Muscle layer of duodenum (tissue), 2 donors: ENCODE results near the gene HAGHL.

Experiments used
- H3K27ac ChIP-seq: one replicate; pipeline ENCODE4 v1.7.0; 2013; ENCODE audit warnings: mild to moderate bottlenecking, low read length
- H3K27me3 ChIP-seq: one replicate; pipeline ENCODE4 v1.7.0; 2013; ENCODE audit warnings: low read depth, mild to moderate bottlenecking, control low read depth, low read length
- H3K36me3 ChIP-seq, 2 donors: one replicate each; pipeline ENCODE4 v1.7.0; 2013; ENCODE audit warnings: low read length in 2 of 2, control low read depth in 1 of 2, mild to moderate bottlenecking in 1 of 2; ENCODE audit not compliant: insufficient read depth in 2 of 2, control insufficient read depth in 1 of 2
- H3K4me1 ChIP-seq, 2 donors: one replicate each; pipeline ENCODE4 v1.7.0; 2013; ENCODE audit warnings: low read length in 2 of 2, mild to moderate bottlenecking in 2 of 2, control low read depth in 1 of 2, moderate library complexity in 1 of 2; ENCODE audit not compliant: insufficient read depth in 2 of 2, control insufficient read depth in 1 of 2
- H3K4me3 ChIP-seq, 2 donors: one replicate each; pipeline ENCODE4 v1.7.0; 2013; ENCODE audit warnings: low read length in 2 of 2, low read depth in 1 of 2, mild to moderate bottlenecking in 1 of 2
- H3K9me3 ChIP-seq, 2 donors: one replicate each; pipeline ENCODE4 v1.7.0; 2013; ENCODE audit warnings: low read length in 2 of 2, control low read depth in 1 of 2, mild to moderate bottlenecking in 1 of 2; ENCODE audit not compliant: control insufficient read depth in 1 of 2
- donor health status: healthy.

HAGHL gene

DNA sequence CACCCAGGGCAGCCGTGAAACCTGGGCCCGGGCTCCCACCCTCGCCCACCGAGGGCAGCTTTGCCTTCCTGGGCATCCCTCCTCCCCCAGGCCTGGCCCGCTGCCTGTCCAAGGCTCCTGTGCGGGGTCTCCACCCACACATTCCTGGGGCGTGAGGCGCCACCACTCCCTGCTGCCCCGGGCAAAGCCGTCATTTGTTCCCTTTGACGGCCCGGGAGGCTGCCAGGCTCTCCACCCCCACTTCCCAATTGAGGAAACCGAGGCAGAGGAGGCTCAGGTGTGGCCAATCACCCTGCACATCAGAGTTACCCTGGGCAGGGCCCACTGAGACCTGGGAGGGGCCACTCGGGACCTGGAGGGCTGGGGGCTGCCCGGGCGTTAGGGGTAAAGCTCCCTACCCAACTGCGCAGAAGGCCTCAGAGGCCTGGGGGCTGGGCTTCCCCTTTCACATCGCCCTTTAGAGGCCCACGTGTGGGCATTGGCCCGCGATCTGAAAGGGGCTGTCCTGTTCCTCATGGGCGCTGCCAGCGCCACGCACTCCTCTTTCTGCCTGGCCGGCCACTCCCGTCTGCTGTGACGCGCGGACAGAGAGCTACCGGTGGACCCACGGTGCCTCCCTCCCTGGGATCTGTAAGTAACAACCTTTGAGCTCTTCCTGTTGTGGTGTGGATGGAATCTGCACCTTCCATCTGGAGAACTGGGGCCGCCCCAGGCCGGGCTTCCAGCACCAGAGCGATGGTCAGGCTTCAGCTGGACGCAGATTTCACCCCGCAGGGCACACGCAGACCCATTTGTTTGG lies 33.8 kb downstream of the HAGHL start, which contains the start of gene MSLN:
MSLN (plus strand) TSS at position 190 of the 799 bp plus-strand sequence. CDS start 1,947 bp downstream, outside the sequence.
- Histone ChIP-seq H3K36me3 (no peaks in the 10 kb centered on the region), H3K9me3 (peaks cover 0 to 2% of the 10 kb centered on the region in 2 donors), H3K4me1 (no peaks in the 10 kb centered on the region), H3K4me3 (no peak within 1 kb of the TSS), H3K27me3 (no peaks in the 10 kb centered on the region), H3K27ac (no peak within 1 kb of the TSS)

DNA sequence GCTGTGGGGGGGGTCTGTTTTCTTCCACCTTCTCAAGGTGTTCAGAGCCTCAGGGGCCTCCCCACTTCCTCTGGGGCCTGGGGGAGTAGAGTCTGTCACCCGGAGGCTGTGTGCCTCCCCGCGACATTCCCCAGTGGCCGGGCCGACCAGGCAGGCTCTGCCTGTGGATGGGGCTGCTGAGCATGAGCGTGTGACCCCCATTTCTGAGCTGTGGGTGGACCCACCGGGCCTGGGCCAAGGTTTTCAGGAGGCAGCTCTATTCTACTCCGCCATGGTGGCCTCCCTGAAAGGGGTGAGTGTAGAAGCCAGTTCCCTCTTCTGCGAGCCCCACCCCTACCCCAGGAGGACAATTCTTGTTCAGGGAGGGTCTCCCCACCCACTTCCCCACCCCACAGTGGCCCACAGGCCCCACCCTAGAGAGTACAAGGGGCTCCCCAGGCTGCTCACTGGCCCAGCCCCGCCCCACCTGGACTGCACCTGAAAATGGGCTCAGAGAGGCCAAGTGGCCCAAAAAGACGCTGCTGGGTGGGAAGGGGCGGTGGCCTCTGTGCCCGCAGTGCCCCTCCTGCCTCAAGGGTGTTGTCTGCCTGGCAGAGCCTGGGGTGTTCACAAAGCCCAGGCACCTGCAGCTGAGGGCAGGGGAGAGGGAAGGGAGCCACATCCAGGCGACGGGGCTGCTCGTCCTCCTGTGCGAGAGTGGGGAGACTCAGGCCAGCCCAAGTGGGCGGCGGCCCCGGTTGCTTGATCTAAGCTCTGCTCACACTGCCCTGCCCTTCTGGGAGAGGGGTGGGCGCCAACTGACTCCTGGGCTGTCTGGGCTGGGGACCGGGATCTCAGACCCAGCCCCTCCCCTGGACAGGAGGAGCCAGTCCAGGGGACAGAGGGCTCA lies 35.0 kb downstream of the HAGHL start:
- Histone ChIP-seq H3K4me1 (no peaks in the 10 kb centered on the region), H3K36me3 (no peaks in the 10 kb centered on the region), H3K27ac (no peak overlapping the region), H3K4me3 (no peak overlapping the region), H3K27me3 (no peaks in the 10 kb centered on the region), H3K9me3 (no peaks in the 10 kb centered on the region)

GRCh38 chr16:762595-763268 lies 35.8 kb downstream of the HAGHL start:
- H3K4me3 ChIP-seq: no peak overlapping the region
- H3K36me3 ChIP-seq: no peaks in the 10 kb centered on the region
- H3K9me3 ChIP-seq: no peaks in the 10 kb centered on the region
- no peaks in the 10 kb centered on the region for H3K27me3 ChIP-seq
- no peak overlapping the region for H3K27ac ChIP-seq
- no peaks in the 10 kb centered on the region for H3K4me1 ChIP-seq

GRCh38 chr16:763369-764183 lies 36.7 kb downstream of the HAGHL start:
- no peaks in the 10 kb centered on the region for H3K4me1 ChIP-seq
- no peak overlapping the region for H3K27ac ChIP-seq
- H3K27me3 ChIP-seq: no peaks in the 10 kb centered on the region
- no peaks in the 10 kb centered on the region for H3K36me3 ChIP-seq
- no peak overlapping the region for H3K4me3 ChIP-seq
- no peaks in the 10 kb centered on the region for H3K9me3 ChIP-seq

- no peaks in the 10 kb centered on the region for H3K36me3 ChIP-seq
- no peak overlapping the region for H3K27ac ChIP-seq
- no peaks in the 10 kb centered on the region for H3K27me3 ChIP-seq
- H3K4me1 ChIP-seq: no peaks in the 10 kb centered on the region
- no peak overlapping the region for H3K4me3 ChIP-seq
- no peaks in the 10 kb centered on the region for H3K9me3 ChIP-seq
Observed at GRCh38 chr16:764184-764750, 37.4 kb downstream of the HAGHL start.

- H3K27ac ChIP-seq: no peak overlapping the region
- no peak overlapping the region for H3K4me3 ChIP-seq
- H3K36me3 ChIP-seq: no peaks in the 10 kb centered on the region
- no peaks in the 10 kb centered on the region for H3K27me3 ChIP-seq
- H3K4me1 ChIP-seq: no peaks in the 10 kb centered on the region
- H3K9me3 ChIP-seq: no peaks in the 10 kb centered on the region
Observed at GRCh38 chr16:764848-765487, 38.1 kb downstream of the HAGHL start.

- no peaks in the 10 kb centered on the region for H3K36me3 ChIP-seq
- no peaks in the 10 kb centered on the region for H3K4me1 ChIP-seq
- no peaks in the 10 kb centered on the region for H3K27me3 ChIP-seq
- H3K9me3 ChIP-seq: no peaks in the 10 kb centered on the region
- H3K27ac ChIP-seq: no peak overlapping the region
- H3K4me3 ChIP-seq: no peak overlapping the region
Observed at GRCh38 chr16:765488-765865, 38.6 kb downstream of the HAGHL start.

GRCh38 chr16:766008-766819 lies 39.3 kb downstream of the HAGHL start:
- Histone ChIP-seq H3K9me3 (no peaks in the 10 kb centered on the region), H3K4me1 (no peaks in the 10 kb centered on the region), H3K27ac (no peak overlapping the region), H3K36me3 (no peaks in the 10 kb centered on the region), H3K4me3 (no peak overlapping the region), H3K27me3 (no peaks in the 10 kb centered on the region)

- no peak overlapping the region for H3K4me3 ChIP-seq
- H3K9me3 ChIP-seq: no peaks in the 10 kb centered on the region
- no peaks in the 10 kb centered on the region for H3K27me3 ChIP-seq
Observed at GRCh38 chr16:766820-767640, 40.1 kb downstream of the HAGHL start.

More at GRCh38 chr16:766820-767640, 40.1 kb downstream of the HAGHL start:
- Histone ChIP-seq H3K4me1 (no peaks in the 10 kb centered on the region), H3K27ac (no peak overlapping the region), H3K36me3 (no peaks in the 10 kb centered on the region)
